Central memory CD8-positive, alpha-beta T cell (primary cell): Measurements from ENCODE around the gene CSNK2A2.

Source experiments
- ATAC-seq: fragments of 150-1000 bp; cut with Tn5 transposase; replicated peaks from 2 replicates; pipeline ENCODE4 v1.10.0; 2022; ENCODE audit warnings: mild to moderate bottlenecking, moderate FRiP score, moderate number of reproducible peaks; ENCODE audit not compliant: poor library complexity, severe bottlenecking; ENCODE audit errors: extremely low read depth
- DNase-seq, 2 donors: peaks; one replicate each; pipeline ENCODE4 v3.0.0; 2021; ENCODE audit warnings: low spot score in 2 of 2
- H3K27ac Mint-ChIP-seq: one replicate; pipeline ENCODE4 v1.8.0; 2022; ENCODE audit warnings: low read depth, mild to moderate bottlenecking, moderate library complexity, mixed read lengths
- H3K27me3 Mint-ChIP-seq: one replicate; pipeline ENCODE4 v1.8.0; 2022; ENCODE audit warnings: mixed read lengths
- H3K36me3 Mint-ChIP-seq: one replicate; pipeline ENCODE4 v1.8.0; 2022; ENCODE audit warnings: mild to moderate bottlenecking, moderate library complexity, mixed read lengths; ENCODE audit not compliant: insufficient read depth
- H3K4me1 Mint-ChIP-seq: one replicate; pipeline ENCODE4 v1.8.0; 2022; ENCODE audit warnings: mixed read lengths
- H3K4me3 Mint-ChIP-seq: one replicate; pipeline ENCODE4 v1.8.0; 2022; ENCODE audit warnings: mild to moderate bottlenecking, moderate library complexity, mixed read lengths
- H3K9me3 Mint-ChIP-seq: one replicate; pipeline ENCODE4 v1.8.0; 2022; ENCODE audit warnings: mixed read lengths

The CSNK2A2 gene

GRCh38 chr16:58195344-58195743 is 2.6 kb downstream of the CSNK2A2 start:
- peaks cover 11% of the 10 kb centered on the region for H3K27me3 Mint-ChIP-seq
- H3K4me3 Mint-ChIP-seq: no peak overlapping the region
- H3K4me1 Mint-ChIP-seq: peaks cover 60% of the 10 kb centered on the region
- peaks cover 53% of the 10 kb centered on the region for H3K36me3 Mint-ChIP-seq
- DNase-seq: no peak
- no peak overlapping the region for H3K27ac Mint-ChIP-seq
- H3K9me3 Mint-ChIP-seq: no peaks in the 10 kb centered on the region
- ATAC-seq: no peak

GRCh38 chr16:58194790-58195189 is 3.1 kb downstream of the CSNK2A2 start:
- DNase-seq (no peak), ATAC-seq (no peak)
- Mint-ChIP-seq H3K36me3 (peaks cover 55% of the 10 kb centered on the region), H3K9me3 (no peaks in the 10 kb centered on the region), H3K27me3 (peaks cover 6% of the 10 kb centered on the region), H3K4me1 (peaks cover 64% of the 10 kb centered on the region), H3K27ac (no peak overlapping the region), H3K4me3 (no peak overlapping the region)

GRCh38 chr16:58187665-58188421 is 10.1 kb downstream of the CSNK2A2 start:
- Mint-ChIP-seq H3K27me3 (no peaks in the 10 kb centered on the region), H3K36me3 (peaks cover 68% of the 10 kb centered on the region), H3K4me3 (no peak overlapping the region), H3K9me3 (no peaks in the 10 kb centered on the region), H3K27ac (no peak overlapping the region), H3K4me1 (peaks cover 26% of the 10 kb centered on the region)
- ATAC-seq (no peak), DNase-seq (no peak)

- peaks cover 24% of the 10 kb centered on the region for H3K4me1 Mint-ChIP-seq
- H3K36me3 Mint-ChIP-seq: peaks cover 71% of the 10 kb centered on the region
- H3K4me3 Mint-ChIP-seq: no peak overlapping the region
- DNase-seq: no peak
- no peak for ATAC-seq
- no peaks in the 10 kb centered on the region for H3K27me3 Mint-ChIP-seq
- no peak overlapping the region for H3K27ac Mint-ChIP-seq
- H3K9me3 Mint-ChIP-seq: no peaks in the 10 kb centered on the region
These were observed 10.8 kb downstream of the CSNK2A2 start for GRCh38 chr16:58187092-58187491.

- ATAC-seq (no peak), DNase-seq (no peak)
- Mint-ChIP-seq H3K36me3 (peaks cover 70% of the 10 kb centered on the region), H3K27ac (no peak overlapping the region), H3K4me3 (no peak overlapping the region), H3K4me1 (peaks cover 21% of the 10 kb centered on the region), H3K9me3 (no peaks in the 10 kb centered on the region), H3K27me3 (no peaks in the 10 kb centered on the region)
These were observed 11.5 kb downstream of the CSNK2A2 start for GRCh38 chr16:58186176-58186944.

GRCh38 chr16:58177353-58177710 is 20.6 kb downstream of the CSNK2A2 start:
- Mint-ChIP-seq H3K9me3 (no peaks in the 10 kb centered on the region), H3K27me3 (no peaks in the 10 kb centered on the region), H3K4me1 (peaks cover 47% of the 10 kb centered on the region), H3K4me3 (peak overlapping the region; percentile 48), H3K27ac (peak overlapping the region; percentile 88), H3K36me3 (peaks cover 39% of the 10 kb centered on the region)
- ATAC-seq: peak; percentile 72
- DNase-seq: no peak

- ATAC-seq: peak; percentile 56
- Mint-ChIP-seq H3K36me3 (peaks cover 39% of the 10 kb centered on the region), H3K9me3 (no peaks in the 10 kb centered on the region), H3K27me3 (no peaks in the 10 kb centered on the region), H3K4me3 (peak overlapping the region; percentile 48), H3K4me1 (peaks cover 47% of the 10 kb centered on the region), H3K27ac (peak overlapping the region; percentile 88)
- no peak for DNase-seq
These were observed 21.1 kb downstream of the CSNK2A2 start for GRCh38 chr16:58176608-58177352.

- ATAC-seq (no peak), DNase-seq (no peak)
- H3K36me3 Mint-ChIP-seq: peaks cover 53% of the 10 kb centered on the region
- no peaks in the 10 kb centered on the region for H3K27me3 Mint-ChIP-seq
- no peaks in the 10 kb centered on the region for H3K4me1 Mint-ChIP-seq
- H3K9me3 Mint-ChIP-seq: no peaks in the 10 kb centered on the region
- no peak overlapping the region for H3K4me3 Mint-ChIP-seq
- H3K27ac Mint-ChIP-seq: no peak overlapping the region
These were observed 27.7 kb downstream of the CSNK2A2 start for GRCh38 chr16:58170223-58170622.

GRCh38 chr16:58160855-58161254 is 37.1 kb downstream of the CSNK2A2 start:
- Mint-ChIP-seq H3K27me3 (no peaks in the 10 kb centered on the region), H3K4me3 (no peak overlapping the region), H3K36me3 (peaks cover 52% of the 10 kb centered on the region), H3K27ac (no peak overlapping the region), H3K9me3 (no peaks in the 10 kb centered on the region), H3K4me1 (peaks cover 3% of the 10 kb centered on the region)
- DNase-seq: no peak
- no peak for ATAC-seq

GRCh38 chr16:58158725-58159124 is 39.2 kb downstream of the CSNK2A2 start:
- H3K4me1 Mint-ChIP-seq: peaks cover 7% of the 10 kb centered on the region
- DNase-seq (no peak), ATAC-seq (no peak)
- H3K27me3 Mint-ChIP-seq: no peaks in the 10 kb centered on the region
- peaks cover 34% of the 10 kb centered on the region for H3K36me3 Mint-ChIP-seq
- H3K9me3 Mint-ChIP-seq: no peaks in the 10 kb centered on the region
- H3K4me3 Mint-ChIP-seq: no peak overlapping the region
- H3K27ac Mint-ChIP-seq: no peak overlapping the region

- Mint-ChIP-seq H3K36me3 (peaks cover 28% of the 10 kb centered on the region), H3K27me3 (no peaks in the 10 kb centered on the region), H3K4me1 (peaks cover 7% of the 10 kb centered on the region), H3K4me3 (no peak overlapping the region), H3K27ac (no peak overlapping the region), H3K9me3 (no peaks in the 10 kb centered on the region)
- DNase-seq: no peak
- ATAC-seq: no peak
These were observed 39.9 kb downstream of the CSNK2A2 start for GRCh38 chr16:58157951-58158540.

GRCh38 chr16:58157239-58157638 is 40.7 kb downstream of the CSNK2A2 start:
- DNase-seq (no peak), ATAC-seq (no peak)
- no peak overlapping the region for H3K4me3 Mint-ChIP-seq
- H3K27me3 Mint-ChIP-seq: no peaks in the 10 kb centered on the region
- H3K36me3 Mint-ChIP-seq: peaks cover 22% of the 10 kb centered on the region
- peaks cover 7% of the 10 kb centered on the region for H3K4me1 Mint-ChIP-seq
- no peak overlapping the region for H3K27ac Mint-ChIP-seq
- no peaks in the 10 kb centered on the region for H3K9me3 Mint-ChIP-seq
